Transverse colon (tissue), 4 donors: ENCODE measurements around the gene TAS2R9. TPM values are rescaled to one million over a fixed set of nuclear protein-coding genes. Genes with fewer than 3 reads are reported as not detected.
"Not testable (repeated sequence)": the region's sequence is repeated elsewhere in the genome, so short reads cannot be mapped to it uniquely, and the experiment has no call there.

ENCODE experiments used
- DNase-seq: peaks from one replicate; pipeline ENCODE4 v3.0.0-alpha.2; 2019
- H3K27ac ChIP-seq, 4 donors: fragments of 200-600 bp; sonication (generic); 2 replicates each; pipeline ENCODE4 v1.5.1; 2016 to 2018; ENCODE audit warnings: inconsistent platforms in 4 of 4
- H3K27me3 ChIP-seq: fragments of 200-600 bp; sonication (generic); 2 replicates; pipeline ENCODE4 v1.5.1; 2017; ENCODE audit warnings: inconsistent platforms
- H3K36me3 ChIP-seq, 4 donors: fragments of 200-600 bp; sonication (generic); 2 replicates each; pipeline ENCODE4 v1.5.1; 2017 to 2019; ENCODE audit warnings: inconsistent platforms in 4 of 4
- H3K4me1 ChIP-seq, 4 donors: fragments of 200-600 bp; sonication (generic); 2 replicates each; pipeline ENCODE4 v1.5.1; 2017 to 2020; ENCODE audit warnings: inconsistent platforms in 4 of 4
- H3K4me3 ChIP-seq, 4 donors: fragments of 200-600 bp; sonication (generic); 1 replicate in 1 of 4; 2 replicates in 3 of 4; pipeline versions ENCODE4 v1.5.1 to v1.6.1; 2017 to 2019; ENCODE audit warnings: inconsistent platforms in 4 of 4
- H3K9me3 ChIP-seq, 2 donors: fragments of 200-600 bp; sonication (generic); 2 replicates each; pipeline ENCODE4 v1.5.1; 2017 to 2019; ENCODE audit warnings: inconsistent platforms in 2 of 2
- CTCF ChIP-seq, 5 experiments: fragments of 200-600 bp in 3 of 5; fragments of 450-650 bp in 2 of 5; sonication (generic) in 3 of 5; IDR thresholded peaks; 1 replicate in 2 of 5; 2 replicates in 3 of 5; pipeline ENCODE4 v1.5.1; 2016 to 2017; ENCODE audit warnings: antibody characterized with exemption in 5 of 5, inconsistent platforms in 3 of 5, mild to moderate bottlenecking in 2 of 5, moderate library complexity in 1 of 5
- EP300 ChIP-seq: sonication (generic); formaldehyde crosslinking; IDR thresholded peaks from one replicate; pipeline ENCODE4 v1.6.1; 2017; ENCODE audit warnings: antibody characterized with exemption, low read depth
- POLR2A ChIP-seq: fragments of 450-650 bp; IDR thresholded peaks from one replicate; pipeline ENCODE4 v1.6.1; 2016; ENCODE audit warnings: antibody characterized with exemption, mild to moderate bottlenecking, moderate library complexity
- POLR2AphosphoS5 ChIP-seq, 3 donors: sonication (generic); formaldehyde crosslinking; IDR thresholded peaks; one replicate each; pipeline ENCODE4 v1.6.1; 2016; ENCODE audit warnings: antibody characterized with exemption in 3 of 3
- WGBS, 2 donors: methylation state at CpG; one replicate each; pipeline ENCODE4 v1.1.5; 2018; ENCODE audit warnings: low coverage in 1 of 2; 5-methylcytosine and 5-hydroxymethylcytosine counted together
- in situ Hi-C, 4 donors: fragments of 200-750 bp; cut with MboI; loops; one replicate each; pipeline versions ENCODE4 v1.15.0 to v1.15.1; 2017; ENCODE audit warnings: low sequenced_read_pairs in 3 of 4, low pct_ligation_motif_present in 1 of 4, low pct_unique_long_range_greater_than_20kb in 1 of 4
- intact Hi-C: fragments of 100-400 bp; cut with DNase I; formaldehyde crosslinking; loops from one replicate; pipeline ENCODE4 v1.15.1; 2023; ENCODE audit warnings: low total_unique reads
- total RNA-seq, 4 donors: library from RNA; depleted of rRNA; stranded (reverse); fragments of >200 nt; gene quantifications; one replicate each; pipeline ENCODE4 v1.1.0, GENCODE V29; 2016

Gene TAS2R9
- total RNA-seq, 4 donors from 2014 or later: not detected

DNA sequence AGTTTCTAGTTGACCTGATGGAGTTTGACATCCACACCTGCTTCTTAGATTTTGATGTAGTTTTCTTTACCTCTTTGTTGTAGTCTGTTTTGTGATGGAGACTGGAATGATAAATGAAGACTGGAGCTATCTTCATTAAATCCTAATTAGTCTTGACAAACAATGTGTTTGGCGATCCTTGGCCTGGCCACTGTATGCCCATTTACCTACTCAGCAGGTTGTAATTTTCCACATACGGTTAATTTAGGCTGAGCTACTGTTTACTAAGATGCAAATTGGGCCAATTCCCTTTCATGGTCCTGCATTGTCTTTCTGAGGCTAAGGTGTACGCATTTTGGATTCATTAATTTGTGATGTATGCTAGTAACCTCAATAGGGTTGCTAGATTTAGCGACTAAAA lies 7.4 kb downstream of the TAS2R9 start, which contains the start of gene TAS2R7:
Gene TAS2R7 (minus strand): TSS at position 41 of the 400 bp plus-strand sequence. CDS start 57 bp downstream, outside the sequence.
- H3K4me1 ChIP-seq: no peaks in the 10 kb centered on the region
- no peak within 1 kb of the TSS for H3K4me3 ChIP-seq
- peaks cover 4% of the 10 kb centered on the region for H3K27me3 ChIP-seq
- in situ Hi-C loops (no loop called here), intact Hi-C loops (no loop called here)
- TF ChIP-seq POLR2AphosphoS5 (IDR thresholded peaks at IDR 0.05): no peak
- no peak for TF ChIP-seq POLR2A
- no peak for TF ChIP-seq CTCF (IDR thresholded peaks at IDR 0.05)
- no peak for TF ChIP-seq EP300
- no peaks in the 10 kb centered on the region for H3K9me3 ChIP-seq
- H3K27ac ChIP-seq: no peak within 1 kb of the TSS
- WGBS, 2 donors: 67 to 71% methylated on average over 4 of the region's 4 CpGs
- H3K36me3 ChIP-seq: no peaks in the 10 kb centered on the region
- DNase-seq: no peak

DNA sequence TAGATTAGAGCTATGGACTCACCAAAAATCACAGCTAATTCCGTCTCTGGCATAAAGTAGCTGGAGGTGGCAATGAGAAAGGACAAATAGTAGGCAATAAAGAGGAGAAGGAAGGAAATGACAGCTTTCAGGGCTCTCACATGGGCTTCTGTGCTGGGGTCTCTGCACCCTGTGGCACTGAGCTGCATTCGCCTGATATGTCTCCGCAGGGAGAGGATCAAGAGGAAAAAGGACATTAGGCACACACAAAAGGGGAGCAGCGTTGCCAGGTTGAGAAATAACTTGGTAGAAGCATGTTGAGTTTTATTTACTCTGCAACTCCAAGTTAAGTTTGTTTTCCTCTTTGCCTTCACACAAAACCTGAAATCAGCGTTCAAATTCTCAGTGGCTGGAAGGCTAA lies 8.2 kb downstream of the TAS2R9 start:
- intact Hi-C loops: no loop called here
- Histone ChIP-seq H3K27ac (no peak overlapping the region), H3K9me3 (no peaks in the 10 kb centered on the region), H3K36me3 (no peaks in the 10 kb centered on the region), H3K4me1 (no peaks in the 10 kb centered on the region), H3K27me3 (peaks cover 4% of the 10 kb centered on the region), H3K4me3 (no peak overlapping the region)
- in situ Hi-C loops: no loop called here
- no peak for DNase-seq
- 59 to 73% methylated on average over 3 to 5 of the region's 5 CpGs for WGBS, 2 donors
- TF ChIP-seq POLR2A (no peak), EP300 (no peak), POLR2AphosphoS5 (IDR thresholded peaks at IDR 0.05) (no peak), CTCF (IDR thresholded peaks at IDR 0.05) (no peak)

DNA sequence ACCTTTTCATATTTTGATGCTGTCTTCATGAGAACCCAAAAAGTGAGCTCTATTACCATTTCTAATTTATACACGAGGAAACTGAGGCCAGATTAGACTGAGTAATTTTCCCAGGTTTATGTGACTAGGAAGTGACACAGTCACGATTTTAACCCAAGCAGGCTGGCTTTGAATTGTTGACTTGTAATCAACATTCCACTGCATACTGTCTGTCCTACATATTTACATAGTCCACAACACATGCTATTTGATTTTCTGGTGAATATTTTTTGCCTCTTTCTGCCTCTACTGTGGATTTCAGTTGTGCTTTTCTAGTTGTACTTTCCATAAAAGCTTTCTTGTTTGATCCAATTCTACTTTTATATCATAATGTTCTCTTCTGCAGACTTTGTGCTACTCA lies 15.7 kb downstream of the TAS2R9 start:
- no peak for TF ChIP-seq POLR2AphosphoS5 (IDR thresholded peaks at IDR 0.05)
- no peak for TF ChIP-seq POLR2A
- no peak for TF ChIP-seq CTCF (IDR thresholded peaks at IDR 0.05)
- intact Hi-C loops: no loop called here

DNA sequence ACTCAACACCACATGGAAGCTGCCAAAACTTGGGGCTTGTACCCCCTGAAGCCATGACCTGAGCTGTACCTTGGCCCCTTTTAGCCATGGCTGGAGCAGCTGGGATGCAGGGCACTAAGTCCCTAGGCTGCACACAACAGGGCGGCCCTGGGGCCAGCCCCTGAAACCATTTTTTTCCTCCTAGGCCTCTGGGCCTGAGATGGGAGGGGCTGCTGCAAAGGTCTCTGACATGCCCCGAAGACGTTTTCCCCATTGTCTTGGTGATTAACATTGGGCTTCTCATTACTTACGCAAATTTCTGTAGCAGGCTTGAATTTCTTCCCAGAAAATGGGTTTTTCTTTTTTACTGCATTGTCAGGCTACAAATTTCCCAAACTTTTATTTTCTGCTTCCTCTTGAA lies 18.2 kb downstream of the TAS2R9 start:
- DNase-seq, H3K9me3 ChIP-seq, H3K27me3 ChIP-seq, in situ Hi-C loops, H3K27ac ChIP-seq, intact Hi-C loops, H3K4me3 ChIP-seq, H3K36me3 ChIP-seq, H3K4me1 ChIP-seq: not testable (repeated sequence)
- WGBS, 2 donors: 93 to 100% methylated on average over 1 to 4 of the region's 4 CpGs

More for the DNA sequence above, 15.7 kb downstream of the TAS2R9 start:
- no peak overlapping the region for H3K4me3 ChIP-seq
- no peak for DNase-seq
- in situ Hi-C loops: no loop called here
- H3K27me3 ChIP-seq: no peaks in the 10 kb centered on the region
- H3K4me1 ChIP-seq: no peaks in the 10 kb centered on the region
- WGBS, 2 donors: 39 to 49% methylated on average over 2 of the region's 2 CpGs
- no peaks in the 10 kb centered on the region for H3K9me3 ChIP-seq
- no peak overlapping the region for H3K27ac ChIP-seq
- H3K36me3 ChIP-seq: no peaks in the 10 kb centered on the region

DNA sequence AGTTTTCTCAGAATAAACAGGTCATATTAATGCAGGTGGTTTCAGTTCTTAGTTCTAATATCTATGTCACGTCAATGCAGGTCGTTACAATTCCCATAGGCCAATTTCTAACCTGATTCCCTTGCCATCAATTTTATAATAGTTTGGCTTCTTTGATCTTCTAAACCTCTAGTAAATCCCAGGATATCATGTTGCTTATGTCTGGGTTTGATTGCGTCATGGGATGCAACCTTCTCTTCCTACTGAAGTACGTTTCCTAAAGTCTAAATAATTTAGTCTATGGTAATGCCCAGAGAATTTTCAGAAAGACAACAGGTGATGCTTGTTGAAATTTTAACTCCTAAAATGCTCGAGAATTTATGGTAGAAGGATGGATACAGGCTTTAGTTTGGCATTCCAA lies 26.7 kb downstream of the TAS2R9 start:
- intact Hi-C loops: no loop called here
- Histone ChIP-seq H3K9me3 (no peaks in the 10 kb centered on the region), H3K36me3 (no peaks in the 10 kb centered on the region), H3K4me3 (no peak overlapping the region), H3K27me3 (no peaks in the 10 kb centered on the region), H3K4me1 (no peaks in the 10 kb centered on the region), H3K27ac (no peak overlapping the region)
- no peak for TF ChIP-seq CTCF (IDR thresholded peaks at IDR 0.05)
- TF ChIP-seq POLR2AphosphoS5 (IDR thresholded peaks at IDR 0.05): no peak
- TF ChIP-seq POLR2A: no peak
- no peak for TF ChIP-seq EP300
- WGBS, 2 donors: 72 to 89% methylated on average over 5 of the region's 5 CpGs
- DNase-seq: no peak
- in situ Hi-C loops: no loop called here
